ENCODE measurements around the gene FRMD3. TPM values are rescaled to one million over a fixed set of nuclear protein-coding genes. Genes with fewer than 3 reads are reported as not detected.
A peak's percentile ranks its signal among the peaks of the same experiment; 100 is the strongest.

The FRMD3 gene
- total RNA-seq, 1 experiment from 2014 or later = 2.4 TPM

DNA sequence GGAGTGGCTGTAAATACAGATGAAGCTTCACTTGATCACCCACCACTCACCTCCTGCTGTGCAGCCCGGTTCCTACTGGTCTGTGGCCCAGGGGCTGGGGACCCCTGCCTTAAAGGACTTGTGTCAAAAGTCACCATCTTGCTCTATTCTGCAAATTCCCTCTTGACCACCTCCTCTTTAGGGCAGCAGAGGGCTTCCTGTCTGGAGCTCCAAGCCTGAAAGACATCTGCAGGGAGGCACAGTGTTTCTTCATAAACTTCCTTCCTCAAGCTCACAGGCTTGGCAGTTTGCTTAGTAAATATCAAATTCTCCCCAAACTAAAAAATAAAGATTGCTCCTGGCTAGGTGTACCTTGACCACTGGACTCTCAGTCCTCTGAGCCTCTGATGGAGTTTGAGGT lies 104.4 kb downstream of the FRMD3 start:
- DNase-seq (ENCODE audit: low read depth) = no peak

- DNase-seq (ENCODE audit: low read depth) = no peak
These were observed 105.2 kb downstream of the FRMD3 start for GRCh38 chr9:83432877-83433550.

- peak; percentile 62 for DNase-seq (ENCODE audit: low read depth)
These were observed 106.0 kb downstream of the FRMD3 start for GRCh38 chr9:83432104-83432627.

- DNase-seq (ENCODE audit: low read depth) = no peak
These were observed 106.8 kb downstream of the FRMD3 start for GRCh38 chr9:83431101-83432060.

GRCh38 chr9:83430681-83431080 lies 107.5 kb downstream of the FRMD3 start:
- no peak for DNase-seq (ENCODE audit: low read depth)

- DNase-seq (ENCODE audit: low read depth) = no peak
These were observed 109.0 kb downstream of the FRMD3 start for GRCh38 chr9:83429229-83429628.

DNA sequence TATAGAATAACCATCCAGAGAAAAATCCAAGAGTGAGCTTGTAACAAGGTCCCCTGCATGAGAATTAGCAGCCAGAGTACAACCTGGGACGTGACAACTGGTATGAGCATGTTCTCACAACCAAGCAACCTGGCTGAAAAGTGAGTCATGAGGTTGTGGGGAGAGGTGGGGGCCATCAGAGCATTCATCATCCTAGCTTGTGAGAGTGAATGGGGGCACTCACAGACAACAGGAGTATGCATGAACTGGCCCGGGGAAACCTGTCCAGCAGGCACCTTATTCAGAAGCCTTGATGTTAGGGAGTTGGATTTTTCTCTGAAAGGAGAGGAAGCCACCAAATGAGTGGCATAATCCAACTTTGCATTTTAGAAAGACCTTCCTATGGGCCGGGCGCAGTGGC lies 113.0 kb downstream of the FRMD3 start:
- no peak for DNase-seq (ENCODE audit: low read depth)

GRCh38 chr9:83424831-83425230 lies 113.4 kb downstream of the FRMD3 start:
- no peak for DNase-seq (ENCODE audit: low read depth)

DNA sequence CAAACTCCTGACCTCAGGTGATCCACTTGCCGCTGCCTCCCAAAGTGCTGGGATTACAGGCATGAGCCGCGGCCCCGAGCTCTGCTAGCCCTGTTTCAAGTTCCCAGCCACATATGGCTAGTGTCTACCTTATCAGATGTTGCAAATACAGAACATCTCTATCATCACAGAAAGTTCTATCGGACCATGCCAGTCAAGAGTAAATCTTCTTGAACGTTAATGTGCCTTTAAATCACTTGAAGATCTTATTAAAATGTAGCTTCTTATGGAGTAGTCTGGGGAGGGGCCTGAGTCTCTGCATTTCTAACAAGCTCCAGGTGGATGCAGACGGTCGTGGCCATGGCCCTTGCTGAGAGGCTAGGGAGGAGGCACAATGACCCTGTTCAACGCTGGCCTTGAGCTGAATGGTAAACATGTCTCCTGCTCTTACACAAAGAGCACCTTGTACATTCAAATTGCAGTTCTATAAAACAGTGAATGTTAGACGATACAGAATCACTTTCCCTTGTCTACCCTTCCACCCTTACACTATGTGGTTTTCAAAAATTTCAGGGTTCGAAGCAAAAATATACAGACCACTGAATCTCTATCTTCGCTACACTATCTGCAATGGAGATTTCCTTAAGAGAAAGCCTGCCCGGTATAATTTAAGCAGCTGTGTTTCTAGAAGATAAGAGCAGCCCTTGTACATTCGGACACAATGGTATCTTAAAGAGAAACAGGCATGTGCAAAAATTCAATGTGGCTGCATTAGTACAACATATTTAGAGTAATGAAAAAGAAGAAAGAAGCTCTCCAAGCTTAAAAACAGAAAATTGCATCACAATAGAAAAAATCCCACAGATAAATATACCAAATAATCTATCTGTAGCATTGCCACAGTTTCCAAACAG lies 114.1 kb downstream of the FRMD3 start:
- no peak for DNase-seq (ENCODE audit: low read depth)

- no peak for DNase-seq (ENCODE audit: low read depth)
These were observed 115.7 kb downstream of the FRMD3 start for GRCh38 chr9:83422527-83422926.

GRCh38 chr9:83420486-83420885 lies 117.7 kb downstream of the FRMD3 start:
- no peak for DNase-seq (ENCODE audit: low read depth)

- DNase-seq (ENCODE audit: low read depth) = no peak
These were observed 118.2 kb downstream of the FRMD3 start for GRCh38 chr9:83419961-83420360.

DNA sequence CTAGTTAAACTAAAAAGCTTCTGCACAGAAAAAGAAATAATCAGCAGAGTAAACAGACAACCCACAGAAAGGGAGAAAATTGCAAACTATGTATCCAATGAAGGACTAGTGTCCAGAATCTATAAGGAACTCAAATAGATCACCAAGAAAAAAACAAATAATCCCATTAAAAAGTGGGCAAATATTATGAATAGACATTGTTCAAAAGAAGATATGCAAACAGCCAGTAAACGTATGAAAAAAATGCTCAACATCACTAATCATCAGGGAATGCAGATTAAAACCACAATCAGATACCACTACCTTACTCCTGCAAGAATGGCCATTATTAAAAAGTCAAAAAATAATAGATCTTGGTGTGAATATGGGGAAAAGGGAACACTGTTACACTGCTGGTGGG lies 119.9 kb downstream of the FRMD3 start:
- no peak for DNase-seq (ENCODE audit: low read depth)

GRCh38 chr9:83413367-83413766 lies 124.8 kb downstream of the FRMD3 start:
- DNase-seq (ENCODE audit: low read depth) = no peak

DNA sequence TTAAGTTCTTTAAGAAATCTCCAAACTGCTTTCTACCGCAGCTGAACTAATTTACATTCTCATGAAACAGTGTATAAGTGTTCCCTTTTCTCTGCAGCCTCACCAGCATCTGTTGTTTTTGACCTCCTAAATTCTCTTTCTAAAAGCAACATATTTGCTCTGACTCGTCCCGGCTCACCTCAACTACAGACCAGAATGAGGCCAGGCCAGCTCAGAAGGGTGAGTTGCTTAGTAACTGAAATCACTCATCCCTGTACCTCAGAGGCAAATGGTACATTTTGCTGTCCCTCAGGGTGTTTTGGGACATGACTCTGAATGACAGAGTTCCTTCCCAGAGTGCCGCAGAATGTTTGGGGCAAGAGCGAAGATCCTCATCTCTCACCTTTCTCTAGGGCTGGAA lies 127.5 kb downstream of the FRMD3 start:
- no peak for DNase-seq (ENCODE audit: low read depth)

DNA sequence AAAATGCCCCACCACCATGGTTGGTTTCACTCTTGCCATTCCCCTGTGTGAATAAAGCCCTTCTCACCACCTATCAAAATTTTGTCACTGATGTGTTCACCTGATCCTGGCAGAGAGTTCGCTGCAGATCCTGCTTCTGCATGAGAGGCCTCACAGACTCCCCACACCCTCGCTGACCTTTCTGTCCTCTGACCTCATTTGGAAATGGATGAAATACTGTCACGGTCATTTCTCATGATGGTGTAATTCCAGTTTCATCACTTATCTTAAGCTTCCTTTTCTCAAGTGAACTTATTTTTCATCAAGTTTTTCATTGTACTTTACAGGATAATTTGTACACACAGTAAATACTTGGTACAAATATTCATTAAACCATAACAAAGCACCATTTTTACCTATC lies 131.3 kb downstream of the FRMD3 start:
- no peak for DNase-seq (ENCODE audit: low read depth)

- no peak for DNase-seq (ENCODE audit: low read depth)
These were observed 132.4 kb downstream of the FRMD3 start for GRCh38 chr9:83405759-83406158.

DNA sequence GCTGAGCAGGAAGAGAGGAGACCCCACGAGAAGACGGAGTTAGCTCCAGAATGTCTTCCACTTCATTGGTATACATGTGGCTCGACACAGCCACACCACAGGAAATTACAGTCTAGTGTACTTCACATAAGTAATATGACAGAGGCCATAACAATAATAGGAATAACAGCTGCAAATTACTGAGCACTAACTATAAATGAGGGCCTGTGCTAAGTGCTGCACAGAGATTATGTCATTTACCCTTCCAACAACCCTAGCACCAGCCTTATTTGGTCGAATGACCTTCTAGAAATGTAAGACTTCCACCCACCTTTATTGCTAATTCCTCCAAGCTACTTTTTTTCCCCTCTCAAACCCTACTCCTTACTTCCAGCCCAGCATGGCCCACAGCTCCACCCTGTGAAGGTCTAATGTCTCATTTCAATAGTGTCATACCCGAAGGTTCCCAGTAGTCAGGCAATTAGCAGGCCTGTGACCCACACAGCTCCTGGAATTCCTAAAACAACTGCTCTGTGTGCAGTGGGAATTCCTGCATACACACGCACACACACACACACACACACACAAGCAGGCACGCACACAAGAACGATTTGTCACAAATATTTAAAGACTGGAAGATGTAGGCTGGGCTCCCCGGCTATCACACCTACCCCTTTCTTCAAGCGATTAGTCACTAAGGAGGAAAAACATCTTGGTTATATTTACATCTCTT lies 134.5 kb downstream of the FRMD3 start:
- peak; percentile 17 for DNase-seq (ENCODE audit: low read depth)

- DNase-seq (ENCODE audit: low read depth) = no peak
These were observed 136.8 kb downstream of the FRMD3 start for GRCh38 chr9:83401328-83401900.

DNA sequence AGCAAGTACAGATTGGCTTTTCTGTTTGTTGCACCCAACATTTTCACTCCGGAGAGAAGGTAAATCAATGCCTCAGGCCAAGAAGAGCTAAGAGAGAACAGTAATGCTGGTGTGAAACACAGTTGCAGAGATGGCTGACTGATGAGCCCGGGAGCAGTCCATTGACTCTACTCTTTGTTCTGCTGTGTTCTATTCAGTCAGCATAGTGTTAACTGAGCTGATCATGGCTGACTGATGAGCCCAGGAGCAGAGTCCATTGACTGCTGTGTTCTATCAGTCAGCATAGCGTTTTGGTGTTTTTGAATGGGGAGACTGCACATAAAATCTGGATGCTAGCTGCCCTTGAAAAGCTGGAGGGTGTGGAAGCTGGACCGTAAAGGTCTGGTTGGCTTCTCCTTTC lies 141.4 kb downstream of the FRMD3 start:
- no peak for DNase-seq (ENCODE audit: low read depth)

GRCh38 chr9:83396342-83396741 lies 141.9 kb downstream of the FRMD3 start:
- no peak for DNase-seq (ENCODE audit: low read depth)
